HCT116 (cell line): Measurements from ENCODE around the gene LINGO3. TPM values are rescaled to one million over a fixed set of nuclear protein-coding genes. Genes with fewer than 3 reads are reported as not detected.

Experiments
- ATAC-seq: fragments of 200-7000 bp; cut with Tn5 transposase; 2 replicates; pipeline ENCODE4 v1.9.1; 2020; ENCODE audit warnings: mild to moderate bottlenecking, moderate library complexity
- BruUV-seq: library from RNA; stranded (reverse); fragments of 400-500 nt; replicated peaks from 2 replicates; lab custom pipeline; 2021; lab: Mats Ljungman, UMichigan
- CTCF ChIA-PET: fragments of 300-600 bp; sonication (Branson Sonifier 250); formaldehyde crosslinking; loops from one replicate; lab custom pipeline; 2021; ENCODE audit warnings: antibody characterized with exemption; lab: Charles Lee
- POLR2A ChIA-PET: fragments of 300-600, 350-600 bp; sonication (Branson Sonifier 250); formaldehyde crosslinking; loops from one replicate; lab custom pipeline; 2021; ENCODE audit warnings: antibody characterized with exemption; lab: Charles Lee
- RAD21 ChIA-PET, 2 experiments: fragments of 300-600 bp; sonication (Branson Sonifier 250); formaldehyde crosslinking; loops; one replicate each; lab custom pipeline; 2023; ENCODE audit warnings: low total read pairs in 2 of 2; ENCODE audit not compliant: uncharacterized antibody in 2 of 2, unreplicated experiment in 2 of 2, low non-redundant PET in 1 of 2; lab: Charles Lee
- DNase-seq: peaks from one replicate; pipeline ENCODE4 v3.0.0-alpha.2; 2010; ENCODE audit warnings: low read depth, low spot score
- H2AFZ ChIP-seq: fragments of 200-600 bp; shearing (Covaris generic), sonication (generic); 2 replicates; pipeline ENCODE4 v1.6.1; 2017; ENCODE audit warnings: low read depth, mixed run types, mixed read lengths, antibody characterized with exemption, low read length; ENCODE audit not compliant: poor library complexity, severe bottlenecking
- H3K27ac ChIP-seq: 2 replicates; pipeline ENCODE4 v1.5.1; 2012; ENCODE audit warnings: low read depth, low read length
- H3K27me3 ChIP-seq: fragments of 200-600 bp; sonication (generic); 2 replicates; pipeline ENCODE4 v1.6.1; 2016; ENCODE audit warnings: mixed run types, low read length, mixed read lengths; ENCODE audit not compliant: insufficient read depth
- H3K36me3 ChIP-seq, 2 experiments: fragments of 200-500 bp in 1 of 2; fragments of 200-600 bp in 1 of 2; sonication (Bioruptor generic) in 1 of 2; sonication (generic) in 1 of 2; 2 replicates each; pipeline versions ENCODE4 v1.5.1 to v1.6.1; 2014 to 2016; ENCODE audit warnings: low read length in 2 of 2, inconsistent platforms in 1 of 2, mixed read lengths in 1 of 2, mixed run types in 1 of 2; ENCODE audit not compliant: insufficient read depth in 2 of 2, control insufficient read depth in 1 of 2
- H3K4me1 ChIP-seq, 2 experiments: fragments of 200-600 bp in 1 of 2; sonication (generic) in 1 of 2; 2 replicates each; pipeline versions ENCODE4 v1.5.1 to v1.6.1; 2012 to 2017; ENCODE audit warnings: low read length in 2 of 2, inconsistent platforms in 1 of 2, mild to moderate bottlenecking in 1 of 2, mixed read lengths in 1 of 2, mixed run types in 1 of 2, moderate library complexity in 1 of 2; ENCODE audit not compliant: insufficient read depth in 2 of 2, control insufficient read depth in 1 of 2
- H3K4me2 ChIP-seq: fragments of 200-600 bp; sonication (generic); 2 replicates; pipeline ENCODE4 v1.6.1; 2017; ENCODE audit warnings: mixed run types, low read length, mixed read lengths
- H3K4me3 ChIP-seq, 2 experiments: fragments of 200-600 bp in 1 of 2; sonication (generic) in 1 of 2; replicated peaks in 1 of 2; 2 replicates each; pipeline ENCODE4 v1.5.1; 2011 to 2016; ENCODE audit warnings: low read length in 2 of 2, control low read depth in 1 of 2, low read depth in 1 of 2, mild to moderate bottlenecking in 1 of 2, mixed read lengths in 1 of 2, mixed run types in 1 of 2
- H3K79me2 ChIP-seq: fragments of 200-600 bp; sonication (generic); 2 replicates; pipeline ENCODE4 v1.6.1; 2017; ENCODE audit warnings: mild to moderate bottlenecking, mixed run types, low read length, moderate library complexity, mixed read lengths; ENCODE audit not compliant: insufficient read depth
- H3K9ac ChIP-seq: fragments of 200-600 bp; sonication (generic); 2 replicates; pipeline ENCODE4 v1.6.1; 2016; ENCODE audit warnings: low read length, mixed read lengths
- H3K9me2 ChIP-seq: fragments of 200-600 bp; sonication (generic), shearing (Covaris generic); 2 replicates; pipeline ENCODE4 v1.6.1; 2017; ENCODE audit warnings: mixed run types, mild to moderate bottlenecking, moderate library complexity; ENCODE audit not compliant: insufficient read depth
- H3K9me3 ChIP-seq, 2 experiments: fragments of 200-500 bp in 1 of 2; fragments of 200-600 bp in 1 of 2; sonication (Bioruptor generic) in 1 of 2; sonication (generic) in 1 of 2; 2 replicates each; pipeline ENCODE4 v1.6.1; 2014 to 2017; ENCODE audit warnings: low read length in 2 of 2, mixed read lengths in 2 of 2, inconsistent platforms in 1 of 2, low read depth in 1 of 2, mild to moderate bottlenecking in 1 of 2, mixed run types in 1 of 2, moderate library complexity in 1 of 2; ENCODE audit not compliant: control insufficient read depth in 1 of 2, insufficient read depth in 1 of 2
- H4K20me1 ChIP-seq: fragments of 200-600 bp; sonication (generic), shearing (Covaris generic); 2 replicates; pipeline ENCODE4 v1.6.1; 2017; ENCODE audit warnings: mixed run types, mild to moderate bottlenecking, moderate library complexity; ENCODE audit not compliant: insufficient read depth
- CBX3 ChIP-seq: IDR thresholded peaks from 2 replicates; pipeline ENCODE4 v1.6.1; 2012; ENCODE audit warnings: low read depth
- EGR1 ChIP-seq: IDR thresholded peaks from 2 replicates; pipeline ENCODE4 v1.6.1; 2012; ENCODE audit warnings: low read depth
- ELF1 ChIP-seq: IDR thresholded peaks from 2 replicates; pipeline ENCODE4 v1.6.1; 2012; ENCODE audit warnings: low read depth, borderline replicate concordance
- EZH2phosphoT487 ChIP-seq: fragments of 200-600 bp; IDR thresholded peaks from 2 replicates; pipeline ENCODE4 v1.6.1; 2018; ENCODE audit warnings: antibody characterized with exemption, borderline replicate concordance
- FOSL1 ChIP-seq: IDR thresholded peaks from 2 replicates; pipeline ENCODE4 v1.6.1; 2012; ENCODE audit warnings: low read depth
- JUND ChIP-seq: IDR thresholded peaks from 2 replicates; pipeline ENCODE4 v1.6.1; 2012
- POLR2A ChIP-seq: IDR thresholded peaks from 2 replicates; pipeline ENCODE4 v1.7.0; 2011; ENCODE audit warnings: borderline replicate concordance; ENCODE audit not compliant: insufficient read depth, insufficient read length; ENCODE audit errors: extremely low read depth
- POLR2AphosphoS5 ChIP-seq: IDR thresholded peaks from 2 replicates; pipeline ENCODE4 v1.6.1; 2011; ENCODE audit warnings: mild to moderate bottlenecking, low read depth, low read length, moderate library complexity
- RAD21 ChIP-seq: IDR thresholded peaks from 2 replicates; pipeline ENCODE4 v1.6.1; 2012; ENCODE audit warnings: low read depth, mild to moderate bottlenecking
- SIN3A ChIP-seq: IDR thresholded peaks from 2 replicates; pipeline ENCODE4 v1.6.1; 2012; ENCODE audit warnings: low read depth
- YY1 ChIP-seq: IDR thresholded peaks from 2 replicates; pipeline ENCODE4 v1.6.1; 2011; ENCODE audit warnings: low read length, low read depth, moderate library complexity, mild to moderate bottlenecking; ENCODE audit not compliant: insufficient replicate concordance; ENCODE audit errors: extremely low read depth
- ZNF274 ChIP-seq: fragments of 200-500 bp; sonication (Bioruptor generic); IDR thresholded peaks from 2 replicates; pipeline ENCODE4 v1.6.1; 2014; ENCODE audit warnings: mild to moderate bottlenecking, low read depth, low read length, inconsistent platforms
- intact Hi-C: fragments of 100-400 bp; cut with micrococcal nuclease; formaldehyde crosslinking; loops from 2 replicates; pipeline ENCODE4 v1.10.0; 2022
- total RNA-seq: library from RNA; stranded (reverse); gene quantifications from one replicate; pipeline ENCODE4 v1.2.1, GENCODE V29; 2021; ENCODE audit not compliant: unreplicated experiment
- TF ChIP-seq, protein P1 (sequence below): IDR thresholded peaks from 2 replicates; pipeline ENCODE4 v1.6.1; 2012; ENCODE audit warnings: low read depth
- TF ChIP-seq, protein P2 (sequence below), 3 experiments: fragments of 200-600 bp in 1 of 3; sonication (generic) in 1 of 3; IDR thresholded peaks in 2 of 3; conservative IDR thresholded peaks in 1 of 3; 2 replicates each; pipeline ENCODE4 v1.5.1; 2012 to 2017; ENCODE audit warnings: low read depth in 2 of 3, low read length in 2 of 3, antibody characterized with exemption in 1 of 3, borderline replicate concordance in 1 of 3, control low read depth in 1 of 3, mild to moderate bottlenecking in 1 of 3, mixed read lengths in 1 of 3, mixed run types in 1 of 3, moderate library complexity in 1 of 3; ENCODE audit not compliant: insufficient read depth in 1 of 3

The LINGO3 gene
- total RNA-seq, 1 experiment from 2014 or later = not detected

DNA sequence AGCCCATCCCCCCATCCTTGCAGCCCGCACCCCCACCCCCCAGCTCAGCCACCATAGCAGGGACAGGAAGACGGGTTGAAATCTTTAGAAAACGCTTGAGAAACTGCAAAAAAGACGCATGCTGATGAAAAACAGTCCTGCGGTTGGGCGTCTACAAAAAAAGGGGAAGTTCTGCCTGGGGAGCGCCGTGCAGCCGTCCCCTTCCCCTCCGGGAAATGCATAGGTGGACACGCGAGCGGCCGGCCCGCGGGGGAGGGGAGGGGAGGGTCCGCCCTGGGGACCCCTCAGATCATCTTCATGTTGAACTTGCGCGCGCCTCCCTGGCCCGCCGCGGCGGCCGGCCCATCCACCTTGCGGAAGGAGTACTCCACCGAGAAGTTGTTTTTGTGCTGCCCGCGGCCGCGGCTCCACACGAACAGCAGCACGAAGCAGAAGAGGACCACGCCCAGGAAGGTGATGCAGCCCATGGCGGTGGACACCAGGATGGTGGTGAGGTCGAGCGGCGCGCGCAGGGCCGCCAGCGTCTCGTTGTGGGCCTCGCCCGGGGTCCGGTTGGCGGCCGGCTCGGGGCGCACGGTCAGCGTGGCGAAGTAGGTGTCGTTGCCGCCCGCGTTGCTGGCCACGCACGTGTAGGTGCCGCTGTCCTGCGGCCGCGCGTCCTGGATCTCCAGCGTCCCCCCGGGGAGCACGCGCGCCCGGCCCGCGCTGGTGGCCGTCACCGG is 18.1 kb downstream of the LINGO3 start:
- no TSS peak for BruUV-seq
- DNase-seq = no peak
- H3K36me3 ChIP-seq = no peaks in the 10 kb centered on the region
- no peak for TF ChIP-seq RAD21
- no peak for TF ChIP-seq FOSL1
- no peak for TF ChIP-seq POLR2A
- TF ChIP-seq EZH2phosphoT487 = no peak
- TF ChIP-seq, protein P1, sequence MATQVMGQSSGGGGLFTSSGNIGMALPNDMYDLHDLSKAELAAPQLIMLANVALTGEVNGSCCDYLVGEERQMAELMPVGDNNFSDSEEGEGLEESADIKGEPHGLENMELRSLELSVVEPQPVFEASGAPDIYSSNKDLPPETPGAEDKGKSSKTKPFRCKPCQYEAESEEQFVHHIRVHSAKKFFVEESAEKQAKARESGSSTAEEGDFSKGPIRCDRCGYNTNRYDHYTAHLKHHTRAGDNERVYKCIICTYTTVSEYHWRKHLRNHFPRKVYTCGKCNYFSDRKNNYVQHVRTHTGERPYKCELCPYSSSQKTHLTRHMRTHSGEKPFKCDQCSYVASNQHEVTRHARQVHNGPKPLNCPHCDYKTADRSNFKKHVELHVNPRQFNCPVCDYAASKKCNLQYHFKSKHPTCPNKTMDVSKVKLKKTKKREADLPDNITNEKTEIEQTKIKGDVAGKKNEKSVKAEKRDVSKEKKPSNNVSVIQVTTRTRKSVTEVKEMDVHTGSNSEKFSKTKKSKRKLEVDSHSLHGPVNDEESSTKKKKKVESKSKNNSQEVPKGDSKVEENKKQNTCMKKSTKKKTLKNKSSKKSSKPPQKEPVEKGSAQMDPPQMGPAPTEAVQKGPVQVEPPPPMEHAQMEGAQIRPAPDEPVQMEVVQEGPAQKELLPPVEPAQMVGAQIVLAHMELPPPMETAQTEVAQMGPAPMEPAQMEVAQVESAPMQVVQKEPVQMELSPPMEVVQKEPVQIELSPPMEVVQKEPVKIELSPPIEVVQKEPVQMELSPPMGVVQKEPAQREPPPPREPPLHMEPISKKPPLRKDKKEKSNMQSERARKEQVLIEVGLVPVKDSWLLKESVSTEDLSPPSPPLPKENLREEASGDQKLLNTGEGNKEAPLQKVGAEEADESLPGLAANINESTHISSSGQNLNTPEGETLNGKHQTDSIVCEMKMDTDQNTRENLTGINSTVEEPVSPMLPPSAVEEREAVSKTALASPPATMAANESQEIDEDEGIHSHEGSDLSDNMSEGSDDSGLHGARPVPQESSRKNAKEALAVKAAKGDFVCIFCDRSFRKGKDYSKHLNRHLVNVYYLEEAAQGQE = no peak
- no peak for TF ChIP-seq SIN3A
- TF ChIP-seq ELF1 = no peak
- TF ChIP-seq CBX3 = no peak
- TF ChIP-seq YY1 = no peak
- TF ChIP-seq, protein P2, sequence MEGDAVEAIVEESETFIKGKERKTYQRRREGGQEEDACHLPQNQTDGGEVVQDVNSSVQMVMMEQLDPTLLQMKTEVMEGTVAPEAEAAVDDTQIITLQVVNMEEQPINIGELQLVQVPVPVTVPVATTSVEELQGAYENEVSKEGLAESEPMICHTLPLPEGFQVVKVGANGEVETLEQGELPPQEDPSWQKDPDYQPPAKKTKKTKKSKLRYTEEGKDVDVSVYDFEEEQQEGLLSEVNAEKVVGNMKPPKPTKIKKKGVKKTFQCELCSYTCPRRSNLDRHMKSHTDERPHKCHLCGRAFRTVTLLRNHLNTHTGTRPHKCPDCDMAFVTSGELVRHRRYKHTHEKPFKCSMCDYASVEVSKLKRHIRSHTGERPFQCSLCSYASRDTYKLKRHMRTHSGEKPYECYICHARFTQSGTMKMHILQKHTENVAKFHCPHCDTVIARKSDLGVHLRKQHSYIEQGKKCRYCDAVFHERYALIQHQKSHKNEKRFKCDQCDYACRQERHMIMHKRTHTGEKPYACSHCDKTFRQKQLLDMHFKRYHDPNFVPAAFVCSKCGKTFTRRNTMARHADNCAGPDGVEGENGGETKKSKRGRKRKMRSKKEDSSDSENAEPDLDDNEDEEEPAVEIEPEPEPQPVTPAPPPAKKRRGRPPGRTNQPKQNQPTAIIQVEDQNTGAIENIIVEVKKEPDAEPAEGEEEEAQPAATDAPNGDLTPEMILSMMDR (IDR thresholded peaks at IDR 0.05 in 2 of 3, conservative IDR thresholded peaks at IDR 0.05 in 1 of 3; ENCODE audit: borderline replicate concordance in 1 of 3, insufficient read depth in 1 of 3, low read depth in 2 of 3, low read length in 2 of 3) = no peak
- no peak for TF ChIP-seq ZNF274
- no peak for TF ChIP-seq POLR2AphosphoS5
- no peak for TF ChIP-seq JUND
- no peak for TF ChIP-seq EGR1
- no peak overlapping the region for H3K27ac ChIP-seq
- H3K27me3 ChIP-seq = no peaks in the 10 kb centered on the region
- ChIA-PET CTCF (no interaction called here), POLR2A (no interaction called here), RAD21 (no interaction called here)
- H3K9ac ChIP-seq = no peak overlapping the region
- no peaks in the 10 kb centered on the region for H3K79me2 ChIP-seq
- no peaks in the 10 kb centered on the region for H3K4me1 ChIP-seq
- intact Hi-C loops = no loop called here
- no peak overlapping the region for H2AFZ ChIP-seq
- no peak overlapping the region for H3K4me3 ChIP-seq
- no peak overlapping the region for H3K4me2 ChIP-seq
- no peak for ATAC-seq
- H3K9me2 ChIP-seq = no peaks in the 10 kb centered on the region
- H4K20me1 ChIP-seq = no peaks in the 10 kb centered on the region
- H3K9me3 ChIP-seq = no peaks in the 10 kb centered on the region
